NB4 (cell line): ENCODE results near the gene PTK6.

Experiments
- CTCF ChIP-seq: IDR thresholded peaks from one replicate; pipeline ENCODE4 v1.5.1; 2012; ENCODE audit warnings: low read depth, low read length
- MAX ChIP-seq: IDR thresholded peaks from 2 replicates; pipeline ENCODE4 v1.6.1; 2011; ENCODE audit warnings: low read depth, low read length

- TF ChIP-seq CTCF (no peak), MAX (no peak)
Measured at GRCh38 chr20:63494420-63495166, 42.6 kb downstream of the PTK6 start.
